Measurements from ENCODE around the gene PIK3CA. TPM values are rescaled to one million over a fixed set of nuclear protein-coding genes. Genes with fewer than 3 reads are reported as not detected.

PIK3CA gene
- total RNA-seq, 1 donor, result 30.2 TPM

DNA sequence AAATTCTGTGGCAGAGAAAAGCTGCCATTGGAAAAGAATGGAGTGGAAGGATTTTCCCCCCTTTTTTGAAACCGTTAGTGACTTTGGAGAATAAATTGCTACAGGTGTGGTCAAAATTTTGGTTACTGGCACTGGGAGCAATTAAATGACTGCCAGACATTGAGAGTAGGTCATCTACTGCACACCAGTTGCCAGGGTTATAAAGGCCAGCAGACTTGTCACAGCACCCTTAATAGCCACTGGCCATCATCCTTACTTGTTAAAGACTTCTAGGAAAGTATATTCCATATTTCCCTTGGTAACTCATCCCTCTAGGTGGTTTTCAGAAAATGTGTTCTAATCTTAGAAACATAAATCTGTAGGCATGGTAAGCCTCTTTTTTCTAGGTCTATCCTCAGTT lies 8.0 kb downstream of the PIK3CA start:
- DNase-seq (ENCODE audit: low read depth), result no peak
- TF ChIP-seq, protein P1, sequence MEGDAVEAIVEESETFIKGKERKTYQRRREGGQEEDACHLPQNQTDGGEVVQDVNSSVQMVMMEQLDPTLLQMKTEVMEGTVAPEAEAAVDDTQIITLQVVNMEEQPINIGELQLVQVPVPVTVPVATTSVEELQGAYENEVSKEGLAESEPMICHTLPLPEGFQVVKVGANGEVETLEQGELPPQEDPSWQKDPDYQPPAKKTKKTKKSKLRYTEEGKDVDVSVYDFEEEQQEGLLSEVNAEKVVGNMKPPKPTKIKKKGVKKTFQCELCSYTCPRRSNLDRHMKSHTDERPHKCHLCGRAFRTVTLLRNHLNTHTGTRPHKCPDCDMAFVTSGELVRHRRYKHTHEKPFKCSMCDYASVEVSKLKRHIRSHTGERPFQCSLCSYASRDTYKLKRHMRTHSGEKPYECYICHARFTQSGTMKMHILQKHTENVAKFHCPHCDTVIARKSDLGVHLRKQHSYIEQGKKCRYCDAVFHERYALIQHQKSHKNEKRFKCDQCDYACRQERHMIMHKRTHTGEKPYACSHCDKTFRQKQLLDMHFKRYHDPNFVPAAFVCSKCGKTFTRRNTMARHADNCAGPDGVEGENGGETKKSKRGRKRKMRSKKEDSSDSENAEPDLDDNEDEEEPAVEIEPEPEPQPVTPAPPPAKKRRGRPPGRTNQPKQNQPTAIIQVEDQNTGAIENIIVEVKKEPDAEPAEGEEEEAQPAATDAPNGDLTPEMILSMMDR (IDR thresholded peaks at IDR 0.05; ENCODE audit: insufficient read depth, low read depth, low read length), result no peak
- H3K4me3 ChIP-seq (ENCODE audit: low read depth, low read length), result no peak overlapping the region

DNA sequence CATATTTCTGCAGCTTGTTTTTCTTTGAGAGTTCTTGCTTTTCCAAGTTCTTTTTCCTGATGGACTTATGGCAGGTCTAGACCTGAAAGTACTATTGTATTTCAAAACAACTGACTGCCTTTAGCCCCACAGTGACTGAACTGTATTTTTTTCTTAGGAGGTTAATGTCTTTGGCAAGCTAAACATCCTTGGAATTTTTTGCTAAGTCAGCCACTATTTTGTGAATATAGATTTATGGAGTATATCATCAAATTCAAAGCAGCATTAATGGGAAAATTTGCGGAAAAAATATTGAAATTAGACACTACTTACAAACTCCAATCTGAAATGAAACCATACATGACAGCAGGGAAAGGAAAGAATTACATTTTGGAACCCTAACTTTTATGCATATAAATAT lies 8.6 kb downstream of the PIK3CA start:
- H3K4me3 ChIP-seq (ENCODE audit: low read depth, low read length), result no peak overlapping the region
- TF ChIP-seq, protein P1 (IDR thresholded peaks at IDR 0.05; ENCODE audit: insufficient read depth, low read depth, low read length), result no peak
- DNase-seq (ENCODE audit: low read depth), result no peak

DNA sequence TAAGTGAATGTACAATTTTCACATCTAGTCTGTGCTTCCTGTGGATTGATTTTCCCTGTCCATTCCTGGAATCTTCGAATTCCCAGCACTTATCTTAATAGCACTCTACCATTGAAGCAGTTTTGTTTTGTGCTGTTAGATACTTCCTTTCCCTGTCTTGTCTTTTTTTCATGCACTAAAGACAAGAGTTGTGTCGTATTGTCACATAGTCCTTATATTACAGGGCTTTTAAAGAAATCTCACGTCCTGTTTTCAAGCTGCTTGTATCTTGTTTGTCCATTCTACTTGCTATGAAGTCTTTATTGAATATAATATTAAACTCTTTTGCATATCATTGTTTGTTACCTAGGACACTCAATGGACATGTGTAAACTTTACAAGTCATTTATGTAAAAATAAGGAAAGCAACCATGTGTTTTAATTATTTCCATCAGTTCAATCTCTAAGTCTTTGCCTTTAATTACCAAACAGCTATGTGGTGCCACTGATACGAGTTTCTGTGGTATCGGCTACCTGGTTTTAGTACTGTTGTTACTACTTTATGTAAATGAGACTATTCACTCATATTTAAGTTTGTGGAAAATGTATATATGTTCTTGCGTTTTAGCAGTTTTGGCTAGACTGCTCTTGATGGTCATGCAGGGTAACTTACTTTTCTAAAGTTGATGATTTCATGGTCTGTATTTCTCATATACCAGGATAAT lies 10.3 kb downstream of the PIK3CA start:
- DNase-seq (ENCODE audit: low read depth), result no peak
- TF ChIP-seq, protein P1 (IDR thresholded peaks at IDR 0.05; ENCODE audit: insufficient read depth, low read depth, low read length), result no peak
- no peak overlapping the region for H3K4me3 ChIP-seq (ENCODE audit: low read depth, low read length)

DNA sequence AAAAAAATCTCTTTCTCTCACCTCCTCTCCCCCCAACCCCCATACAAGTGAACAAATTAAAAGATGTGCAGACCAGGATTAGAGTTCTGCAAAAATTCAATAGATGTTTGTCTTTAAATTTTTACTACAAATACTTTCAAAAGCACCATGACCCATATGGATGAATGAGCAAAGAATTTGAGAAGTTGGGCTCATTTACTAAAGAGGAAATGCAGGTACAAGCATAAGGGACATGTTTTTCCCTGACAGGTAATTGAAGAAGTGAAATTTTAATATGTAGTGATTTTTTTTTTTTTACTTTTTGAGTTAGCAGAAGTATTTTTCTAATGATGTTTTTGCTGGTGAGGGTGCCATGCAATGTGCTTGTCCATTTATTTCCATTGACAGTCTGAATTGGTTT lies 15.3 kb downstream of the PIK3CA start:
- no peak overlapping the region for H3K4me3 ChIP-seq (ENCODE audit: low read depth, low read length)
- DNase-seq (ENCODE audit: low read depth), result no peak
- TF ChIP-seq, protein P1 (IDR thresholded peaks at IDR 0.05; ENCODE audit: insufficient read depth, low read depth, low read length), result no peak

GRCh38 chr3:179164857-179165256 lies 16.7 kb downstream of the PIK3CA start:
- no peak for DNase-seq (ENCODE audit: low read depth)
- no peak overlapping the region for H3K4me3 ChIP-seq (ENCODE audit: low read depth, low read length)
- TF ChIP-seq, protein P1 (IDR thresholded peaks at IDR 0.05; ENCODE audit: insufficient read depth, low read depth, low read length), result no peak

DNA sequence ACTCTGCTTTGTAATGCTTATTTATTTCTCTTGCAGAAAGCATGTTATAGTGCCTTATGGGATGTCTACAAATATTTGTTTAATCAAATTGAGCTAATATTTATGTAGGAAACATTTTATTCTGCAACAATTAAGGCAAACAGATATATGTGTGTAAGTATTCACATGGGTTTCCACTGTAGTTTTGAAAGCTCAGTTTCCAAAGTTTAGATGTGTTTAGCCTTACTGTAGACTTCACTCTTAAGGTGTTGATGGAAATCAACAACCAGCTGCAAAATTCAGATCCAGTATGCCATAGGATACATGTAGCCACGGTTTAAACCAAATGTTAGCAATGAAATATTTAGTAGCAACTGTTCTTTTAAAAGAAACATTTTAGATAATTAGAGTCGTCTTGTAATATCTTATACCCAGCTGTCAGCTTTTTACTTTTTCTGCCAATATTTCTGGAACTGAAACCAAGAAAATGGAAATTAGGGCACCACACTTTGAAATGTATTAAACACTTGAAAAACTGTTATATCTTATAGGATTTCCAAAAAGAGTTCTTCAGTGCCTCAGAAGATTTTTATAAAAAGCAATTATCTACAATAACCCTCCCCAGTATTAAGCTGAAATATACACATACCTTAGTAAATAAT lies 18.5 kb downstream of the PIK3CA start:
- DNase-seq (ENCODE audit: low read depth), result no peak
- TF ChIP-seq, protein P1 (IDR thresholded peaks at IDR 0.05; ENCODE audit: insufficient read depth, low read depth, low read length), result no peak
- H3K4me3 ChIP-seq (ENCODE audit: low read depth, low read length), result no peak overlapping the region
